ENCODE results near the gene LIMS1.
A peak's percentile ranks its signal among the peaks of the same experiment; 100 is the strongest.

The LIMS1 gene

GRCh38 chr2:108619925-108620620 is 85.8 kb downstream of the LIMS1 start:
- TF ChIP-seq CTCF (IDR thresholded peaks at IDR 0.05): no peak
- no peaks in the 10 kb centered on the region for H3K36me3 Mint-ChIP-seq (ENCODE audit: low read depth)
- H3K27ac Mint-ChIP-seq: peak overlapping the region; percentile 94
- no peaks in the 10 kb centered on the region for H3K27me3 Mint-ChIP-seq (ENCODE audit: low read depth, poor library complexity)
- no peaks in the 10 kb centered on the region for H3K9me3 Mint-ChIP-seq
- no peak for DNase-seq
- peaks cover 94% of the 10 kb centered on the region for H3K4me1 Mint-ChIP-seq
- peak overlapping the region; percentile 73 for H3K4me3 Mint-ChIP-seq

GRCh38 chr2:108620656-108621055 is 86.4 kb downstream of the LIMS1 start:
- no peaks in the 10 kb centered on the region for H3K27me3 Mint-ChIP-seq (ENCODE audit: low read depth, poor library complexity)
- DNase-seq: no peak
- peak overlapping the region; percentile 94 for H3K27ac Mint-ChIP-seq
- no peaks in the 10 kb centered on the region for H3K9me3 Mint-ChIP-seq
- no peaks in the 10 kb centered on the region for H3K36me3 Mint-ChIP-seq (ENCODE audit: low read depth)
- TF ChIP-seq CTCF (IDR thresholded peaks at IDR 0.05): no peak
- peaks cover 94% of the 10 kb centered on the region for H3K4me1 Mint-ChIP-seq
- peak overlapping the region; percentile 73 for H3K4me3 Mint-ChIP-seq

GRCh38 chr2:108621087-108621559 is 86.9 kb downstream of the LIMS1 start:
- DNase-seq: peak; percentile 18
- H3K27me3 Mint-ChIP-seq (ENCODE audit: low read depth, poor library complexity): no peaks in the 10 kb centered on the region
- peaks cover 92% of the 10 kb centered on the region for H3K4me1 Mint-ChIP-seq
- H3K9me3 Mint-ChIP-seq: no peaks in the 10 kb centered on the region
- H3K27ac Mint-ChIP-seq: peak overlapping the region; percentile 94
- no peaks in the 10 kb centered on the region for H3K36me3 Mint-ChIP-seq (ENCODE audit: low read depth)
- peak overlapping the region; percentile 73 for H3K4me3 Mint-ChIP-seq
- no peak for TF ChIP-seq CTCF (IDR thresholded peaks at IDR 0.05)

GRCh38 chr2:108621687-108622681 is 87.7 kb downstream of the LIMS1 start:
- Mint-ChIP-seq H3K27ac (peak overlapping the region; percentile 97), H3K9me3 (no peaks in the 10 kb centered on the region), H3K36me3 (ENCODE audit: low read depth) (no peaks in the 10 kb centered on the region), H3K4me3 (peak overlapping the region; percentile 73), H3K4me1 (peaks cover 83% of the 10 kb centered on the region), H3K27me3 (ENCODE audit: low read depth, poor library complexity) (no peaks in the 10 kb centered on the region)
- no peak for DNase-seq
- no peak for TF ChIP-seq CTCF (IDR thresholded peaks at IDR 0.05)

- no peaks in the 10 kb centered on the region for H3K27me3 Mint-ChIP-seq (ENCODE audit: low read depth, poor library complexity)
- DNase-seq: no peak
- H3K9me3 Mint-ChIP-seq: no peaks in the 10 kb centered on the region
- H3K27ac Mint-ChIP-seq: no peak overlapping the region
- no peaks in the 10 kb centered on the region for H3K36me3 Mint-ChIP-seq (ENCODE audit: low read depth)
- no peak for TF ChIP-seq CTCF (IDR thresholded peaks at IDR 0.05)
- no peak overlapping the region for H3K4me3 Mint-ChIP-seq
- H3K4me1 Mint-ChIP-seq: peaks cover 74% of the 10 kb centered on the region
Measured at GRCh38 chr2:108623616-108624015, 89.3 kb downstream of the LIMS1 start.

All from nephron progenitor cell (in vitro differentiated cells).